ENCODE data around the gene MRPS34. TPM values are rescaled to one million over a fixed set of nuclear protein-coding genes. Genes with fewer than 3 reads are reported as not detected.

The MRPS34 gene
- total RNA-seq, 1 donor = 52.7 TPM

- no peak overlapping the region for H3K4me3 ChIP-seq (ENCODE audit: low read depth, low read length)
- DNase-seq (ENCODE audit: low read depth) = no peak
- TF ChIP-seq, protein P1, sequence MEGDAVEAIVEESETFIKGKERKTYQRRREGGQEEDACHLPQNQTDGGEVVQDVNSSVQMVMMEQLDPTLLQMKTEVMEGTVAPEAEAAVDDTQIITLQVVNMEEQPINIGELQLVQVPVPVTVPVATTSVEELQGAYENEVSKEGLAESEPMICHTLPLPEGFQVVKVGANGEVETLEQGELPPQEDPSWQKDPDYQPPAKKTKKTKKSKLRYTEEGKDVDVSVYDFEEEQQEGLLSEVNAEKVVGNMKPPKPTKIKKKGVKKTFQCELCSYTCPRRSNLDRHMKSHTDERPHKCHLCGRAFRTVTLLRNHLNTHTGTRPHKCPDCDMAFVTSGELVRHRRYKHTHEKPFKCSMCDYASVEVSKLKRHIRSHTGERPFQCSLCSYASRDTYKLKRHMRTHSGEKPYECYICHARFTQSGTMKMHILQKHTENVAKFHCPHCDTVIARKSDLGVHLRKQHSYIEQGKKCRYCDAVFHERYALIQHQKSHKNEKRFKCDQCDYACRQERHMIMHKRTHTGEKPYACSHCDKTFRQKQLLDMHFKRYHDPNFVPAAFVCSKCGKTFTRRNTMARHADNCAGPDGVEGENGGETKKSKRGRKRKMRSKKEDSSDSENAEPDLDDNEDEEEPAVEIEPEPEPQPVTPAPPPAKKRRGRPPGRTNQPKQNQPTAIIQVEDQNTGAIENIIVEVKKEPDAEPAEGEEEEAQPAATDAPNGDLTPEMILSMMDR (IDR thresholded peaks at IDR 0.05; ENCODE audit: insufficient read depth, low read depth, low read length) = no peak
Measured at GRCh38 chr16:1791256-1791942, 18.5 kb upstream of the MRPS34 start.

DNA sequence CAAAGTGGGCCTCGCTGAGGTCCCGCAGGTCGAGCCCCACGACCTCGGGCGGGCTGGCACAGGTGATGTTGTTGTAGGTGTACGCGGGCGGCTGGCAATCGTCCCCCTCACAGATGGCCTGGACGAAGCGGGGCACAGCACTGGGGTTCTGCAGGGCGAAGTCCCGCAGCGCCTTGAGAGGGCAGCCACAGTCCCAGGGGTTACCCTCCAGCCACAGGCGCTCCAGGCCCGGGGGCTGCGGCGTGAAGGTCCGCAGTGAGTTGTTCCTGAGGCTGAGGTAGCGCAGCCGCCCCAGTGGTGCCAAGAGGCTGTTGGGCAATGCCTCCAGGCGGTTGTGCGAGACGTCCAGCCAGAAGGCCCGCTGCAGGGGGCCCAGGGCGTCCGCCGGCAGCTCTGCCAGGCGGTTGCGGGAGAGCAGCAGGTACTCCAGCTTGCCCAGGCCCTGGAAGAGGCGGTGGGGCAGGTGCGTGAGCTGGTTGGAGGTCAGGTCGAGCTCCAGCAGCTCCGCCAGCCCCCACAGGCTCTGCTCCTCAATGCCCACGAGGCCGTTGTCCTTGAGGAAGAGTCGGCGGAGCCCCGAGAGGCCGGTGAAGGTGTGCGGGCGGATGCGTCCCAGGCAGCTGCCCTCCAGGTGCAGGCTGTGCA is 17.8 kb upstream of the MRPS34 start:
- H3K4me3 ChIP-seq (ENCODE audit: low read depth, low read length) = no peak overlapping the region
- TF ChIP-seq, protein P1 (IDR thresholded peaks at IDR 0.05; ENCODE audit: insufficient read depth, low read depth, low read length) = no peak

DNA sequence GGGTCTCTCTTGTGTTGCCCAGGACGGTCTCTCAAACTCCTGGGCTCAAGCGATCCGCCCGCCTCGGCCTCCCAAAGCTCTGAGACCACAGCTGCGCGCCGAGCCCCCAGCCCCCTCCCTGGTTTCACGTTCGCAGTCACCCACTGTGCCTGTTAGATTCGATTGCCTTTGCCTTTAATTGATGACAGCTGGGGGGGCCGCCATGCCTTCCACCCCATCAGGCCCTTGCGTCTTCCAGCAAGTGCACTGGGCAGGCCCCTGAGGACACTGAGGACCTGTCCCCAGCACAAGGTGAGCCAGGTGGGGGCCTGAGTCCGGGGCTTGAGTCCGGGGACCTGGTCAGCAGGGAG is 17.3 kb upstream of the MRPS34 start:
- no peak for DNase-seq (ENCODE audit: low read depth)
- no peak overlapping the region for H3K4me3 ChIP-seq (ENCODE audit: low read depth, low read length)
- TF ChIP-seq, protein P1 (IDR thresholded peaks at IDR 0.05; ENCODE audit: insufficient read depth, low read depth, low read length) = no peak

More for the DNA sequence above, 17.8 kb upstream of the MRPS34 start:
- no peak for DNase-seq (ENCODE audit: low read depth)

DNA sequence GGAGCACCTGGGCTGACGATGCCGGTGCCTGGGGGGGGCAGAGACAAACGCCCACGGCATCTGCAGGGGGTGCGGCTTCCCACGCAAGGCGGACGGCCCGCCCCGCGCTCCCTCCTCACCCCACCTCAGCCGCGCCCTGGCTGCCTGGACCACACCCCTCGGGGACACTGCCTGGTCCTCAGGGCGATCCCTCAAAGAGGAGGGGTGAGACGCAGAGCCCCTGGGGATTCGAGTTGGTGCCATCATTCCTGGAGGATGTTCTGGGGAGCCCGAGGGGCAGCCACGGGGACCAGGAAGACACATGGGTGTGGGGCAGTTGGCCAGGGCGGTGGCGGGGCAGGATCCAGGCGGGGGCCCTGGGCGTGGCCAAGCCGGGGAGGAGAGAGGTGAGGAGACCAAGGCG is 16.7 kb upstream of the MRPS34 start:
- no peak for DNase-seq (ENCODE audit: low read depth)
- TF ChIP-seq, protein P1 (IDR thresholded peaks at IDR 0.05; ENCODE audit: insufficient read depth, low read depth, low read length) = no peak
- no peak overlapping the region for H3K4me3 ChIP-seq (ENCODE audit: low read depth, low read length)

GRCh38 chr16:1788708-1789100 is 15.8 kb upstream of the MRPS34 start:
- H3K4me3 ChIP-seq (ENCODE audit: low read depth, low read length) = no peak overlapping the region
- TF ChIP-seq, protein P1 (IDR thresholded peaks at IDR 0.05; ENCODE audit: insufficient read depth, low read depth, low read length) = no peak
- DNase-seq (ENCODE audit: low read depth) = no peak

DNA sequence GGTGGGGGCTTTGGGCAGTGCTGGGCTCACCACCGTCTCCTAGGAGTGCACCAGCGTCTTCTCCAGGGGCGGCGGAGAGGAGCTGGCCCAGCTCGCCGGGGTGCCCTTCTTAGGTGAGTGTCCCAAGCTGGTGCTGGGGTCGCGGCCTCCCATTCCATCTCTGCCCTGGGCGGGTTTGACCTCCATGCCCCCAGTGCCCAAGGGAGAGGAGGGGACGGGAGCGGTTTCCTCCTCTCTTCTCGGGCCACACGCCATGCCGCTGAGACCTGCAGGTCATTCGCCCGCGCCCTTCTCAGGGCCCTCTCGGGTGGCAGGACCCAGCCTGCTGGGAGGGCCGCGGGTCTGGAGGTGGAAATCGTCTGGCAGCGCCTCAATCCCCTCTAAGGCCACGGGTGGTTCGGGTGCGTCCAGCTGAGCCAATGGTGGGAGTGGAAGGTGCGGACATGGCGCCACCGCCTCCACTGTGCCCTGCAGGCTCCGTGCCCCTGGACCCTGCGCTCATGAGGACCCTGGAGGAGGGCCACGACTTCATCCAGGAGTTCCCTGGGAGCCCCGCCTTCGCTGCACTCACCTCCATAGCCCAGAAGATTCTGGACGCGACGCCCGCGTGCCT is 15.3 kb upstream of the MRPS34 start:
- no peak for DNase-seq (ENCODE audit: low read depth)
- TF ChIP-seq, protein P1 (IDR thresholded peaks at IDR 0.05; ENCODE audit: insufficient read depth, low read depth, low read length) = no peak

More for the DNA sequence above, 15.3 kb upstream of the MRPS34 start:
- no peak overlapping the region for H3K4me3 ChIP-seq (ENCODE audit: low read depth, low read length)

Data from fibroblast of villous mesenchyme (primary cell).